GM18867 (cell line): Measurements from ENCODE around the gene GPBP1.
"Not testable (repeated sequence)": the region's sequence is repeated elsewhere in the genome, so short reads cannot be mapped to it uniquely, and the experiment has no call there.

Source experiments
- ATAC-seq: cut with Tn5 transposase; IDR thresholded peaks from one replicate; pipeline ENCODE4 v1.9.1; 2021; ENCODE audit warnings: mild to moderate bottlenecking, moderate library complexity; ENCODE audit not compliant: unreplicated experiment

The GPBP1 gene

GRCh38 chr5:57267805-57268204 lies 93.9 kb downstream of the GPBP1 start:
- no peak for ATAC-seq

- no peak for ATAC-seq
Observed at GRCh38 chr5:57276353-57276752, 102.5 kb downstream of the GPBP1 start.

- ATAC-seq: no peak
Observed at GRCh38 chr5:57277085-57277484, 103.2 kb downstream of the GPBP1 start.

- ATAC-seq: no peak
Observed at GRCh38 chr5:57280853-57281252, 107.0 kb downstream of the GPBP1 start.

- not testable (repeated sequence) for ATAC-seq
Observed at GRCh38 chr5:57285084-57285483, 111.2 kb downstream of the GPBP1 start.

- no peak for ATAC-seq
Observed at GRCh38 chr5:57291894-57292293, 118.0 kb downstream of the GPBP1 start.

GRCh38 chr5:57292336-57292735 lies 118.5 kb downstream of the GPBP1 start:
- no peak for ATAC-seq

GRCh38 chr5:57298295-57298984 lies 124.6 kb downstream of the GPBP1 start:
- ATAC-seq: peak; percentile 68

GRCh38 chr5:57298985-57299491 lies 125.2 kb downstream of the GPBP1 start:
- ATAC-seq: peak; percentile 51

GRCh38 chr5:57299986-57300385 lies 126.1 kb downstream of the GPBP1 start:
- ATAC-seq: no peak

- peak; percentile 57 for ATAC-seq
Observed at GRCh38 chr5:57302164-57302563, 128.3 kb downstream of the GPBP1 start.

- ATAC-seq: no peak
Observed at GRCh38 chr5:57302643-57303042, 128.8 kb downstream of the GPBP1 start.

- ATAC-seq: no peak
Observed at GRCh38 chr5:57303985-57304384, 130.1 kb downstream of the GPBP1 start.

GRCh38 chr5:57304931-57305330 lies 131.1 kb downstream of the GPBP1 start:
- ATAC-seq: no peak

GRCh38 chr5:57306359-57306758 lies 132.5 kb downstream of the GPBP1 start:
- no peak for ATAC-seq

GRCh38 chr5:57307516-57307915 lies 133.7 kb downstream of the GPBP1 start:
- ATAC-seq: no peak

GRCh38 chr5:57309022-57309421 lies 135.2 kb downstream of the GPBP1 start:
- not testable (repeated sequence) for ATAC-seq

GRCh38 chr5:57311251-57311650 lies 137.4 kb downstream of the GPBP1 start:
- ATAC-seq: no peak

GRCh38 chr5:57311921-57312735 lies 138.3 kb downstream of the GPBP1 start:
- ATAC-seq: peak; percentile 49

- ATAC-seq: no peak
Observed at GRCh38 chr5:57313716-57314115, 139.9 kb downstream of the GPBP1 start.
